Urothelium cell line (cell line): ENCODE data around the gene RSL1D1.
"Not testable (repeated sequence)": the region's sequence is repeated elsewhere in the genome, so short reads cannot be mapped to it uniquely, and the experiment has no call there.

ENCODE experiments used
- DNase-seq: peaks from one replicate; pipeline ENCODE4 v3.0.0; 2011; ENCODE audit warnings: low spot score, mixed read lengths
- FAIRE-seq: peaks from 2 replicates; lab custom pipeline; 2011; peaks lifted over from hg19 to GRCh38; lab: Jason Lieb, UNC

The RSL1D1 gene

GRCh38 chr16:11799509-11800381 is 51.6 kb downstream of the RSL1D1 start:
- FAIRE-seq (no peak), DNase-seq (no peak)

GRCh38 chr16:11799017-11799381 is 52.3 kb downstream of the RSL1D1 start:
- FAIRE-seq (no peak), DNase-seq (no peak)

- DNase-seq (no peak), FAIRE-seq (no peak)
Measured at GRCh38 chr16:11797957-11798299, 53.4 kb downstream of the RSL1D1 start.

GRCh38 chr16:11797166-11797956 is 54.0 kb downstream of the RSL1D1 start, which contains the start of gene ZC3H7A:
TSS of gene ZC3H7A (minus strand) at chr16:11797258. CDS start at chr16:11782354, 14,904 bp downstream.
- FAIRE-seq (no peak), DNase-seq (peak; percentile 98)

GRCh38 chr16:11796227-11797165 is 54.8 kb downstream of the RSL1D1 start:
- FAIRE-seq (no peak), DNase-seq (peak; percentile 56)

- FAIRE-seq (no peak), DNase-seq (no peak)
Measured at GRCh38 chr16:11795887-11796226, 55.5 kb downstream of the RSL1D1 start.

- FAIRE-seq (no peak), DNase-seq (no peak)
Measured at GRCh38 chr16:11794996-11795886, 56.1 kb downstream of the RSL1D1 start.

- no peak for DNase-seq
Measured at GRCh38 chr16:11794447-11794846, 56.9 kb downstream of the RSL1D1 start.

GRCh38 chr16:11793840-11794239 is 57.5 kb downstream of the RSL1D1 start:
- DNase-seq (no peak), FAIRE-seq (no peak)

More at GRCh38 chr16:11794447-11794846, 56.9 kb downstream of the RSL1D1 start:
- no peak for FAIRE-seq

- FAIRE-seq = no peak
- no peak for DNase-seq
Measured at GRCh38 chr16:11792410-11793241, 58.7 kb downstream of the RSL1D1 start.

GRCh38 chr16:11791144-11791828 is 60.1 kb downstream of the RSL1D1 start:
- DNase-seq (no peak), FAIRE-seq (no peak)

- no peak for FAIRE-seq
Measured at GRCh38 chr16:11788914-11789313, 62.4 kb downstream of the RSL1D1 start.

GRCh38 chr16:11784980-11785599 is 66.3 kb downstream of the RSL1D1 start:
- not testable (repeated sequence) for FAIRE-seq, DNase-seq

More at GRCh38 chr16:11788914-11789313, 62.4 kb downstream of the RSL1D1 start:
- no peak for DNase-seq

GRCh38 chr16:11784381-11784780 is 67.0 kb downstream of the RSL1D1 start:
- not testable (repeated sequence) for DNase-seq, FAIRE-seq

- DNase-seq = no peak
- FAIRE-seq = no peak
Measured at GRCh38 chr16:11784038-11784369, 67.3 kb downstream of the RSL1D1 start.
